ENCODE results near the gene HNF1B. TPM values are rescaled to one million over a fixed set of nuclear protein-coding genes. Genes with fewer than 3 reads are reported as not detected.
"Not testable (repeated sequence)": the region's sequence is repeated elsewhere in the genome, so short reads cannot be mapped to it uniquely, and the experiment has no call there.

Gene HNF1B
- total and polyA plus RNA-seq, 4 donors, result 0.76 to 1.3 TPM; not detected in 2

DNA sequence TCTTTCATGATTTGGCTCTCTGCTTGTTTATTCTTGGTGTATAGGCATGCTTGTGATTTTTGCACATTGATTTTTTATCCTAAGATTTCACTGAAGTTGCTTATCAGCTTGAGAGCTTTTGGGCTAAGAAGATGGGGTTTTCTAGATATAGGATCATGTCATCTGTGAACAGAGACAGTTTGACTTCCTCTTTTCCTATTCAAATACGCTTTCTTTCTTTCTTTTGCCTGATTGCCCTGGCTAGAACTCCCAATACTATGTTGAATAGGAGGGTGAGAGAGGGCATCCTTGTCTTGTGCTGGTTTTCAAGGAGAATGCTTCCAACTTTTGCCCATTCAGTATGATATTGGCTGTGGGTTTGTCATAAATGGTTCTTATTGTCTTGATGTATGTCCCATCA lies 37.6 kb upstream of the HNF1B start:
- no CpG with 5 or more reads among the region's 1 CpG for WGBS (ENCODE audit: insufficient coverage)
- H3K4me3 ChIP-seq (ENCODE audit: low read depth, low read length); H3K27ac ChIP-seq (ENCODE audit: low read depth, low read length); H3K4me1 ChIP-seq (ENCODE audit: control insufficient read depth, insufficient read depth, low read length); DNase-seq (ENCODE audit: low read depth in 4 of 6, low spot score in 6 of 6); H3K27me3 ChIP-seq (ENCODE audit: control insufficient read depth, insufficient read depth, low read length); H3K9me3 ChIP-seq (ENCODE audit: control insufficient read depth, insufficient read depth, low read length); H3K36me3 ChIP-seq (ENCODE audit: control insufficient read depth, insufficient read depth, low read length): not testable (repeated sequence)

DNA sequence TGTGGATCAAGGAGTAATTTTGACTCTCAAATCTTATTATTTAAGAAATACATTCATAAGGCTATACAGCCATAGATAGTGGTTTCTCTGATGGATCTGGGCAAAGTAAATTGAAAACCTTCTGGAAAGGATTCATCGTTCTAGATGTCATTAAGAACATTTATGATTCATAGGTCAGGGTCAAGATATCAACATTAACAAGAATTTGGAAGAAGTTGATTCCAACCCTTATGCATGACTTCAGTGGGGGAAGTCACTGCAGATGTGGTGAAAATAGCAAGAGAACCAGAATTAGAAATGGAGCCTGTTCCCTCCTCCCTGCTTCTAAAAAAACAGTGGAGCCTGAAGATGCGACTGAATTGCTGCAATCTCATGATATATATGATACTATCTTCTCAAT lies 36.6 kb upstream of the HNF1B start:
- Histone ChIP-seq H3K4me1 (ENCODE audit: control insufficient read depth, insufficient read depth, low read length) (no peaks in the 10 kb centered on the region), H3K9me3 (ENCODE audit: control insufficient read depth, insufficient read depth, low read length) (peaks cover 1% of the 10 kb centered on the region), H3K27me3 (ENCODE audit: control insufficient read depth, insufficient read depth, low read length) (no peaks in the 10 kb centered on the region), H3K36me3 (ENCODE audit: control insufficient read depth, insufficient read depth, low read length) (no peaks in the 10 kb centered on the region), H3K27ac (ENCODE audit: low read depth, low read length) (no peak overlapping the region), H3K4me3 (ENCODE audit: low read depth, low read length) (no peak overlapping the region)
- WGBS (ENCODE audit: insufficient coverage), result no CpG with 5 or more reads among the region's 2 CpGs
- DNase-seq (ENCODE audit: low read depth in 4 of 6, low spot score in 6 of 6), result no peak

DNA sequence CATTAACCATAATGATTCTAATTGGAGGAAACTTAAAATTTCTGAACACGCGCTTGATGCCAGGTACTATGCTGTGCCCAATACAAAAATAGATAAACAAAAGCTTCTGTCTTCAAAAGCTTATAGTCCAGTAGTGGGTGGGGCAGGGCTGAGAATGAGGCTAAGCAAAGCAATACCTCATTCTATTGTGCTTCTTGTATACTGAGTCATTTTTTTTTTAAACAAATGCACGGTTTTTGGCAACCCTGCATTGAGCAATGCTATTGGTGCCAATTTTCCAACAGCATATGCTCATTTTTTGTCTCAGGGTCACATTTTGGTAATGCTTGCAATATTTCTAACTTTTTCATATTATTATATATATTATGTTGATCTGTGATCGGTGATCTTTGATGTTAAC lies 34.7 kb upstream of the HNF1B start:
- Histone ChIP-seq H3K27me3 (ENCODE audit: control insufficient read depth, insufficient read depth, low read length) (no peaks in the 10 kb centered on the region), H3K4me3 (ENCODE audit: low read depth, low read length) (no peak overlapping the region), H3K9me3 (ENCODE audit: control insufficient read depth, insufficient read depth, low read length) (peaks cover 1% of the 10 kb centered on the region), H3K36me3 (ENCODE audit: control insufficient read depth, insufficient read depth, low read length) (no peaks in the 10 kb centered on the region), H3K27ac (ENCODE audit: low read depth, low read length) (no peak overlapping the region), H3K4me1 (ENCODE audit: control insufficient read depth, insufficient read depth, low read length) (no peaks in the 10 kb centered on the region)
- no CpG with 5 or more reads among the region's 4 CpGs for WGBS (ENCODE audit: insufficient coverage)
- no peak for DNase-seq (ENCODE audit: low read depth in 4 of 6, low spot score in 6 of 6)

DNA sequence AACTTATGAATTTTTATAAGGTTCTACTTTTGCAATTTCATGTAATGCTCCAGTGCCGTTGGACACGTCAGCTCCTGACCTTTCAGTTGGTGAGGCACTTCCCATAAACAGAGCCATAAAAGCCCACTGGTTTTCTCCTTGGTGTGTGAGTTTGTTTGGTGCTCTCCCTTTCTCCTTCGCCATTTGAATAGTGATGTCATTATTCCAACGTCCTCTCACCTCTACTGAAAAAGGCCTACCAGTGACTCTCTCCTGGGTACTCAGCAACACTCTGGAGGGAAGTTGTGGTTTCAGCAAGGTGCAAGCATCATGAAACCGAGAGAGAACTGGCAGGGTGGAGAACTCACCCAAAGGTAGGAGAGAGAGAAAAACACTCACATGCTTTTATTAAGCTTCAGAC lies 29.6 kb upstream of the HNF1B start:
- Histone ChIP-seq H3K27ac (ENCODE audit: low read depth, low read length) (no peak overlapping the region), H3K36me3 (ENCODE audit: control insufficient read depth, insufficient read depth, low read length) (no peaks in the 10 kb centered on the region), H3K4me1 (ENCODE audit: control insufficient read depth, insufficient read depth, low read length) (no peaks in the 10 kb centered on the region), H3K9me3 (ENCODE audit: control insufficient read depth, insufficient read depth, low read length) (no peaks in the 10 kb centered on the region), H3K27me3 (ENCODE audit: control insufficient read depth, insufficient read depth, low read length) (no peaks in the 10 kb centered on the region), H3K4me3 (ENCODE audit: low read depth, low read length) (no peak overlapping the region)
- no CpG with 5 or more reads among the region's 5 CpGs for WGBS (ENCODE audit: insufficient coverage)
- no peak for DNase-seq (ENCODE audit: low read depth in 4 of 6, low spot score in 6 of 6)

DNA sequence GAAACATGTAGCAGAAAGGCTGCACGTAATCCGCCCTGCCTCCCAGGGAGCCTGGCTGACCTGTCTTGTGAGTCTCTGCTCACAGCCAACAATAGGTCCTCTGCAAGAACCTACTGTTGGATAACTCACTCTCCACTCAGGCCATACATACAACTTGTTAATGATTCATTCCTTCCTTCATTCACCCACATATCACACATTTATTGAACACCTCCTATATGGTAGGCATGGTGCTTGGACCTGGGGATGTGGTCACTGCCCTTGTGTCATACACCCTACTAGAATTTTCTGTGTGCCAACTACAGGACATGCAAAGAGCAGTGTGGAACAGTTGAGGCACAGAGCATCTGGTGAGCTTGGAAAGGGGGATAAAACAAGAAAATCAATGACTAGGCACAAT lies 28.1 kb upstream of the HNF1B start:
- WGBS (ENCODE audit: insufficient coverage), result 77% methylated on average over 2 of the region's 2 CpGs
- DNase-seq (ENCODE audit: low read depth in 4 of 6, low spot score in 6 of 6), result no peak

DNA sequence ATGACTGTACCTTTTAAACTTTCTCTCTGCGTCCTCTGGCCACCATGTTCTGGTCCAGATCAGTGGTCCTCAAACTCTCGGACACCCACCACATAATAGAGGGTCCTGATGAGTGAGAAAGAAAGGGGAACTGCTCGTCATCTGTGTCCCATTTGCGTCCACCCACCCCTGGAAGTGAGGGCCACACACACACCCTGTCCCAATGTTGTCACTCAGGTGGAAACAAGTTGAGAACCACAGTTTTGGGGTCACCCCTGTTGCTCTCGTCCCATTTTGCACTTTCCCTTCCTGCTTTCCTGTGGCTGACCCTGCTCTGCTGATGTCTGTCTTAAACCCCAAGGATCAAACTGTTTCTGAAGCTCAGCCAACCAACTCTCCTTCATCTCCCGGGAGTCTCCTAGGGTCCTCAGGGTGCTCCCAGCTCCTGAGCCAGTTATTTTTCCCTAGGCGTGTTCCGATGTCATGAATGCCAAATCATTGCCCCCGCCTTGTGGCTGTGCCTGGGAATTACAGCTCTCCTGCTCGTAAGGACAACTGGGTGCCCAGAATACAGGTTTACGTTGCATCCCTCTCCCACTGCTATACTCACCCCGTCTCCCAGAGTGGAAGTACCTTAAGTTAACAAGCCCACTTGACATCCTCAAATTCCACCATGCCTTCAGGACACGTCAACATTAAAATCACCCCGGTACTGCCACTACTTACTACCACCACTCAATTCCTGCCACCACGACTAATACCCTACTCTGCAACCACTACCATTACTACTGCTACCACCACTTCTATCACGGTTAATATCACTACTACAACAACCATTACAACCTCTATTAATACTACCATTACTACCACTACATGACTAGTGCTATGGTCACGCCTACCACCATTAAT lies 26.0 kb upstream of the HNF1B start:
- Histone ChIP-seq H3K4me1 (ENCODE audit: control insufficient read depth, insufficient read depth, low read length) (no peaks in the 10 kb centered on the region), H3K36me3 (ENCODE audit: control insufficient read depth, insufficient read depth, low read length) (no peaks in the 10 kb centered on the region), H3K9me3 (ENCODE audit: control insufficient read depth, insufficient read depth, low read length) (no peaks in the 10 kb centered on the region), H3K4me3 (ENCODE audit: low read depth, low read length) (no peak overlapping the region), H3K27me3 (ENCODE audit: control insufficient read depth, insufficient read depth, low read length) (no peaks in the 10 kb centered on the region), H3K27ac (ENCODE audit: low read depth, low read length) (no peak overlapping the region)
- WGBS (ENCODE audit: insufficient coverage), result 42% methylated on average over 14 of the region's 17 CpGs
- DNase-seq (ENCODE audit: low read depth in 4 of 6, low spot score in 6 of 6), result peak in 2 of 6 donors; percentile 42 to 43

More for the DNA sequence above, 28.1 kb upstream of the HNF1B start:
- Histone ChIP-seq H3K27ac (ENCODE audit: low read depth, low read length) (no peak overlapping the region), H3K9me3 (ENCODE audit: control insufficient read depth, insufficient read depth, low read length) (no peaks in the 10 kb centered on the region), H3K27me3 (ENCODE audit: control insufficient read depth, insufficient read depth, low read length) (no peaks in the 10 kb centered on the region), H3K36me3 (ENCODE audit: control insufficient read depth, insufficient read depth, low read length) (no peaks in the 10 kb centered on the region), H3K4me3 (ENCODE audit: low read depth, low read length) (no peak overlapping the region), H3K4me1 (ENCODE audit: control insufficient read depth, insufficient read depth, low read length) (no peaks in the 10 kb centered on the region)

DNA sequence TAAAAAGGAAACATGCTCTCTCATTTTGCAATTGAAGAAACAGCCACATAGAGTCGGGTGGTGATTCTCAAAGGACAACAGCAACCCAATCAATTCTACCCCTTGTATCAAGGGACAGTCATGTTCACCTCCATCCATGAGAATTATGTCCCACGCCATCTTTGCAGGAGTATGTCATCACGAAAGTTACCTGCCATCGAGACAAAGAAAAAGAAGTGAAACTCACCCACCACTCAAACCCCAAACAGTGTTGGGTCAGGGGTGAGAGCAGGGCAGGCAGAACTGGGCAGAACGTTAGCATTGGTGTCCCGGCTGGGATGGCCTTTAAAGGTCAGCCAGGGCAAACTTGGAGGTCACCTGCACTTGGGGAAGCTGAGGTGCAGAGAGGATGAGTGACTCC lies 24.2 kb upstream of the HNF1B start:
- no peak overlapping the region for H3K27ac ChIP-seq (ENCODE audit: low read depth, low read length)
- WGBS (ENCODE audit: insufficient coverage), result 88% methylated on average over 5 of the region's 6 CpGs
- no peaks in the 10 kb centered on the region for H3K36me3 ChIP-seq (ENCODE audit: control insufficient read depth, insufficient read depth, low read length)
- no peak for DNase-seq (ENCODE audit: low read depth in 4 of 6, low spot score in 6 of 6)
- H3K27me3 ChIP-seq (ENCODE audit: control insufficient read depth, insufficient read depth, low read length), result no peaks in the 10 kb centered on the region
- no peak overlapping the region for H3K4me3 ChIP-seq (ENCODE audit: low read depth, low read length)
- H3K9me3 ChIP-seq (ENCODE audit: control insufficient read depth, insufficient read depth, low read length), result no peaks in the 10 kb centered on the region
- no peaks in the 10 kb centered on the region for H3K4me1 ChIP-seq (ENCODE audit: control insufficient read depth, insufficient read depth, low read length)

DNA sequence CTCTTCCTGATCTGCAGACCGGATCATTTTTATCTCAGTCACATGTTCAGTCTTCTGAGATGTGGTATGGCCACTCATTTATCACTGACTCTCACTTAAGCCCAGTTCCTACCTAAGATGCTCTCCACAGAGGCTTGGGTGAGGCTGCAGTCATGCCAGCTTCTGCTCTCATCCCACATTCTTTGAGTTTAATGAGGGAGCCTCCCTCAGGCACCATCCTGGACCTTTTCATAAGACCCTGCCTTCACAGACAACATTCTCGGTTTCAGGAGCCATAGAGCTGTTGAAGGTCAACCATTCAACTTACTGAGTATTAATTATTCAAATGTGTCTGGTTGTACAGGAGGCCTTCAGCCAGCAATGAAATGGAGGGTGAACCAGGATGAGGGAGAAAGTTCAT lies 23.6 kb upstream of the HNF1B start:
- no CpG with 5 or more reads among the region's 2 CpGs for WGBS (ENCODE audit: insufficient coverage)
- Histone ChIP-seq H3K27ac (ENCODE audit: low read depth, low read length) (no peak overlapping the region), H3K9me3 (ENCODE audit: control insufficient read depth, insufficient read depth, low read length) (no peaks in the 10 kb centered on the region), H3K27me3 (ENCODE audit: control insufficient read depth, insufficient read depth, low read length) (no peaks in the 10 kb centered on the region), H3K4me3 (ENCODE audit: low read depth, low read length) (no peak overlapping the region), H3K4me1 (ENCODE audit: control insufficient read depth, insufficient read depth, low read length) (no peaks in the 10 kb centered on the region), H3K36me3 (ENCODE audit: control insufficient read depth, insufficient read depth, low read length) (no peaks in the 10 kb centered on the region)
- DNase-seq (ENCODE audit: low read depth in 4 of 6, low spot score in 6 of 6), result no peak

DNA sequence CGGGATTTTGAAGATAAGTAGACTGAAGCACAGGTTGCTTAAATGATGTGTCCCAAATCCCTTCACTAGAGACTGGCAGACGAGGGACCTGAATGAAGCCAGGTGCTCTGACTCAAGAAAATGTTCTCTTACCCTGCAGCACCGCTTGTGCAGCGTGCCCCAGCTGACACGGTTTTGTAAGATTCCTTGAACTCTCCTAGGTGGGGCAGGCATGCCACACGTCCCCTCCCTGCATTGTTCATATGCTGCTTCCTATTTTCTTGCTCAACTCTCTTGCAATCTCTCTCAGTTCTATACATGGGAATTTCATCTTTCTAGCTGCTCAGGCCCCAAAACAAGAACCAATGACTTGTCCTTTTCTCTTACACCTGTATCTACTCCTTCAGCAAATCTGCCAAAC lies 22.1 kb upstream of the HNF1B start:
- 77% methylated on average over 5 of the region's 6 CpGs for WGBS (ENCODE audit: insufficient coverage)
- Histone ChIP-seq H3K4me3 (ENCODE audit: low read depth, low read length) (no peak overlapping the region), H3K27ac (ENCODE audit: low read depth, low read length) (no peak overlapping the region)

DNA sequence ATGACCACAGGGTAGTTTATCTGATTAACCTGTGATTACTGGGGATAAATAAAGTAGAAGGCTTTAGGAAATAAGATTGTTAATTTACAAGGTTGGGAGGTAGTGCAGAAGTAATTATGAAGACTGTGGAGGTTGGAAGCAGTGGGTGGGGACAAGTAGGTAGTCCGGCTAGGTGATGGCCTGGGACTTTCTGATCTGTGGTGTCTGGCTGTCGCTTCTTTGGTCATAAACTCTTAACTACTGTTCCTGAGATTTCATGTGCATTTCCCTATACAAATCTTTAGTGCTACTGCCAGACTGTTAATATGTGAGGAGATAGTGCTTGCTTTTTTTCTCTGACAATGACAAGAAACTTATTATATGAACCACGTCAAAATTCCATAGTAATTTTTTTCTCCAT lies 19.5 kb upstream of the HNF1B start:
- DNase-seq (ENCODE audit: low read depth in 4 of 6, low spot score in 6 of 6), result no peak
- no peaks in the 10 kb centered on the region for H3K27me3 ChIP-seq (ENCODE audit: control insufficient read depth, insufficient read depth, low read length)
- no peaks in the 10 kb centered on the region for H3K9me3 ChIP-seq (ENCODE audit: control insufficient read depth, insufficient read depth, low read length)
- 83% methylated on average over 1 of the region's 3 CpGs for WGBS (ENCODE audit: insufficient coverage)
- H3K27ac ChIP-seq (ENCODE audit: low read depth, low read length), result no peak overlapping the region
- no peaks in the 10 kb centered on the region for H3K4me1 ChIP-seq (ENCODE audit: control insufficient read depth, insufficient read depth, low read length)
- no peaks in the 10 kb centered on the region for H3K36me3 ChIP-seq (ENCODE audit: control insufficient read depth, insufficient read depth, low read length)
- no peak overlapping the region for H3K4me3 ChIP-seq (ENCODE audit: low read depth, low read length)

More for the DNA sequence above, 22.1 kb upstream of the HNF1B start:
- H3K4me1 ChIP-seq (ENCODE audit: control insufficient read depth, insufficient read depth, low read length), result no peaks in the 10 kb centered on the region
- H3K27me3 ChIP-seq (ENCODE audit: control insufficient read depth, insufficient read depth, low read length), result no peaks in the 10 kb centered on the region
- H3K36me3 ChIP-seq (ENCODE audit: control insufficient read depth, insufficient read depth, low read length), result no peaks in the 10 kb centered on the region
- no peak for DNase-seq (ENCODE audit: low read depth in 4 of 6, low spot score in 6 of 6)
- no peaks in the 10 kb centered on the region for H3K9me3 ChIP-seq (ENCODE audit: control insufficient read depth, insufficient read depth, low read length)

Measured in spinal cord (tissue), 10 donors.